ENCODE data around the gene GSS. TPM values are rescaled to one million over a fixed set of nuclear protein-coding genes. Genes with fewer than 3 reads are reported as not detected.

The GSS gene
- total RNA-seq, 1 experiment from 2014 or later, result 83.6 TPM

GRCh38 chr20:34894723-34895122 is 60.9 kb downstream of the GSS start:
- no peak overlapping the region for H3K4me2 ChIP-seq (ENCODE audit: low read length)
- TF ChIP-seq ZNF274 (IDR thresholded peaks at IDR 0.05; ENCODE audit: low read depth, low read length), result no peak
- no peak for TF ChIP-seq MAX (IDR thresholded peaks at IDR 0.05)
- no peak for TF ChIP-seq SRF (IDR thresholded peaks at IDR 0.05; ENCODE audit: low read depth)
- no peak for TF ChIP-seq POLR2A (IDR thresholded peaks at IDR 0.05; ENCODE audit: borderline replicate concordance, extremely low read depth, insufficient read depth, insufficient read length)
- no peak for TF ChIP-seq CEBPB (IDR thresholded peaks at IDR 0.05; ENCODE audit: low read depth)
- no peak for TF ChIP-seq RAD21 (IDR thresholded peaks at IDR 0.05; ENCODE audit: low read depth)
- TF ChIP-seq CBX3 (IDR thresholded peaks at IDR 0.05; ENCODE audit: low read depth), result no peak
- TF ChIP-seq REST (IDR thresholded peaks at IDR 0.05; ENCODE audit: low read depth), result no peak
- no peak for TF ChIP-seq FOSL1 (IDR thresholded peaks at IDR 0.05; ENCODE audit: low read depth)
- TF ChIP-seq ATF3 (IDR thresholded peaks at IDR 0.05), result no peak
- TF ChIP-seq EGR1 (IDR thresholded peaks at IDR 0.05; ENCODE audit: low read depth), result no peak
- H3K27me3 ChIP-seq (ENCODE audit: insufficient read depth, low read length), result no peaks in the 10 kb centered on the region
- H3K9me2 ChIP-seq (ENCODE audit: insufficient read depth), result no peaks in the 10 kb centered on the region
- POLR2A ChIA-PET, result no interaction called here
- BruUV-seq (replicated peaks), result no TSS peak
- DNase-seq (ENCODE audit: low read depth, low spot score) (no peak), ATAC-seq (no peak)
- H3K27ac ChIP-seq (ENCODE audit: low read depth, low read length), result no peak overlapping the region
- H3K9me3 ChIP-seq (ENCODE audit: control insufficient read depth in 1 of 2, insufficient read depth in 1 of 2, low read depth in 1 of 2, low read length in 2 of 2), result no peaks in the 10 kb centered on the region
- H2AFZ ChIP-seq (ENCODE audit: low read depth, low read length, poor library complexity, severe bottlenecking), result no peak overlapping the region
- intact Hi-C loops (cut with micrococcal nuclease), result no loop called here
- H3K4me3 ChIP-seq (replicated peaks in 1 of 2; ENCODE audit: low read depth in 1 of 2, low read length in 2 of 2), result no peak overlapping the region
- H3K36me3 ChIP-seq (ENCODE audit: control insufficient read depth in 1 of 2, insufficient read depth in 2 of 2, low read length in 2 of 2), result no peaks in the 10 kb centered on the region
- peaks cover 11 to 29% of the 10 kb centered on the region in 2 experiments for H3K4me1 ChIP-seq (ENCODE audit: control insufficient read depth in 1 of 2, insufficient read depth in 2 of 2, low read length in 2 of 2)
- no peaks in the 10 kb centered on the region for H3K79me2 ChIP-seq (ENCODE audit: insufficient read depth, low read length)
- H4K20me1 ChIP-seq (ENCODE audit: insufficient read depth), result no peaks in the 10 kb centered on the region
- H3K9ac ChIP-seq (ENCODE audit: low read length), result no peak overlapping the region
- RAD21 ChIA-PET (ENCODE audit: low non-redundant PET in 1 of 2, low total read pairs in 2 of 2, uncharacterized antibody in 2 of 2, unreplicated experiment in 2 of 2), result no interaction called here
- CTCF ChIA-PET, result no interaction called here

All from HCT116 (cell line).